ENCODE measurements around the gene SUPV3L1. TPM values are rescaled to one million over a fixed set of nuclear protein-coding genes. Genes with fewer than 3 reads are reported as not detected.

Gene SUPV3L1
- total RNA-seq, 4 donors from 2014 or later: 24.6 to 32.0 (median 28.1) TPM

- TF ChIP-seq, protein P1, sequence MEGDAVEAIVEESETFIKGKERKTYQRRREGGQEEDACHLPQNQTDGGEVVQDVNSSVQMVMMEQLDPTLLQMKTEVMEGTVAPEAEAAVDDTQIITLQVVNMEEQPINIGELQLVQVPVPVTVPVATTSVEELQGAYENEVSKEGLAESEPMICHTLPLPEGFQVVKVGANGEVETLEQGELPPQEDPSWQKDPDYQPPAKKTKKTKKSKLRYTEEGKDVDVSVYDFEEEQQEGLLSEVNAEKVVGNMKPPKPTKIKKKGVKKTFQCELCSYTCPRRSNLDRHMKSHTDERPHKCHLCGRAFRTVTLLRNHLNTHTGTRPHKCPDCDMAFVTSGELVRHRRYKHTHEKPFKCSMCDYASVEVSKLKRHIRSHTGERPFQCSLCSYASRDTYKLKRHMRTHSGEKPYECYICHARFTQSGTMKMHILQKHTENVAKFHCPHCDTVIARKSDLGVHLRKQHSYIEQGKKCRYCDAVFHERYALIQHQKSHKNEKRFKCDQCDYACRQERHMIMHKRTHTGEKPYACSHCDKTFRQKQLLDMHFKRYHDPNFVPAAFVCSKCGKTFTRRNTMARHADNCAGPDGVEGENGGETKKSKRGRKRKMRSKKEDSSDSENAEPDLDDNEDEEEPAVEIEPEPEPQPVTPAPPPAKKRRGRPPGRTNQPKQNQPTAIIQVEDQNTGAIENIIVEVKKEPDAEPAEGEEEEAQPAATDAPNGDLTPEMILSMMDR (IDR thresholded peaks at IDR 0.05; ENCODE audit: low read depth): no peak
These were observed 45.0 kb downstream of the SUPV3L1 start for GRCh38 chr10:69224862-69225657.

GRCh38 chr10:69225681-69226080 is 45.6 kb downstream of the SUPV3L1 start:
- TF ChIP-seq, protein P1 (IDR thresholded peaks at IDR 0.05; ENCODE audit: low read depth): no peak

GRCh38 chr10:69226919-69227450 is 47.0 kb downstream of the SUPV3L1 start:
- TF ChIP-seq, protein P1 (IDR thresholded peaks at IDR 0.05; ENCODE audit: low read depth): no peak

GRCh38 chr10:69228151-69228550 is 48.1 kb downstream of the SUPV3L1 start:
- TF ChIP-seq, protein P1 (IDR thresholded peaks at IDR 0.05; ENCODE audit: low read depth): no peak

DNA sequence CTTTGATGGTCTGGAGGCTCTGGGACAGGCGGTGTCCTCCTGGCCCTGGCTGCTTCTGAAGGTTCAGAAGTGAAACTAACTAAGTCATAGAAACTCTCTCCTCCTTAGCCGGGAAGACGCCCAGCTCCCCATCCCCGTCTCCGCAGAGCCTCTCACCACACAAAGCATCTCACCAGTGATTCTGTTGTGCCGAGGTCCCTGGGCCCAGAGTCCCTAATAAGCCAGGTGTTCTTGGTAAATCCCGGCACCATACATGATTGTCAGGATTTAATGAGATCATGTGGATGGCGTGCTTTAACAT is 49.5 kb downstream of the SUPV3L1 start:
- TF ChIP-seq, protein P1 (IDR thresholded peaks at IDR 0.05; ENCODE audit: low read depth): no peak

GRCh38 chr10:69230128-69230527 is 50.1 kb downstream of the SUPV3L1 start:
- TF ChIP-seq, protein P1 (IDR thresholded peaks at IDR 0.05; ENCODE audit: low read depth): no peak

DNA sequence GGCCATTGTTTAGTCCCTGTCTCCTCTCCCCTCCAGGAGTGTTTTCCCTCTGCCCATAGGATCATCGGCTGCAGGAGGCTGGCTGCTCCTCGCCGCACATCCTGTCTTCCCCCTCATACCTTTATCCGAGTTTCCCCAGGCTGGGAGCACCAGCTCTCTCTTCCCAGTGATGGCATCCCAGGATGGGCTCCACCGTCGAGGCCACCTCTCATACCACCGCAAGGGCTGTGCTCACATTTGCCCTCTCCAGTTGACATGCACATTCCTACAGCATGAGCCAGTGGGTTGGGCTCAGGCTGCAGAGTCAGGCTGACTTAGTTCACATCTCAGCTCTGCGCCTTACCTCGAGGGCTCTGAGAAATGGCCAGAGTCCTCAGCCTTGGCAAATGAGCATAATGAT is 52.2 kb downstream of the SUPV3L1 start:
- TF ChIP-seq, protein P1 (IDR thresholded peaks at IDR 0.05; ENCODE audit: low read depth): no peak
